ENCODE data around the gene MYH9. TPM values are rescaled to one million over a fixed set of nuclear protein-coding genes. Genes with fewer than 3 reads are reported as not detected.
"Not testable (repeated sequence)": the region's sequence is repeated elsewhere in the genome, so short reads cannot be mapped to it uniquely, and the experiment has no call there.

The MYH9 gene
- total and polyA plus RNA-seq, 4 experiments from 2014 or later: 17.3 to 734 (median 597) TPM

- no peak overlapping the region for H3K4me3 ChIP-seq (ENCODE audit: low read length in 2 of 2)
- H3K36me3 Mint-ChIP-seq: peaks cover 28 to 38% of the 10 kb centered on the region in 2 donors
- ChIA-PET POLR2A (ENCODE audit: partially characterized antibody) (interaction anchor here (1.1 kb wide), 1 partner anchor 18 kb away, joined by 3 read pairs; no protein-coding TSS in a partner anchor), CTCF (ENCODE audit: partially characterized antibody) (interaction anchor here (1.0 kb wide), 1 partner anchor 10 kb away, joined by 4 read pairs; no protein-coding TSS in a partner anchor)
- no peaks in the 10 kb centered on the region for H3K27me3 Mint-ChIP-seq
- no peak overlapping the region for H3K27ac ChIP-seq (ENCODE audit: low read depth, low read length)
- H3K9me3 ChIP-seq (ENCODE audit: control insufficient read depth in 1 of 2, low read length in 2 of 2): no peaks in the 10 kb centered on the region
- no peak for DNase-seq
- H3K9me3 Mint-ChIP-seq: peaks cover 0 to 10% (median 0%) of the 10 kb centered on the region in 8 donors
- intact Hi-C loops (cut with micrococcal nuclease): no loop called here
- H3K4me1 Mint-ChIP-seq: peaks cover 0 to 3% (median 1%) of the 10 kb centered on the region in 4 donors
- H3K4me1 ChIP-seq (ENCODE audit: insufficient read depth, low read length): no peaks in the 10 kb centered on the region
- no peaks in the 10 kb centered on the region for H3K27me3 ChIP-seq (ENCODE audit: insufficient read depth, low read length)
- H3K36me3 ChIP-seq (ENCODE audit: insufficient read depth, low read length): peaks cover 10% of the 10 kb centered on the region
- peak overlapping the region in 1 of 7 donors; percentile 4 for H3K27ac Mint-ChIP-seq
- H3K4me3 Mint-ChIP-seq: no peak overlapping the region
These were observed 119.8 kb downstream of the MYH9 start for GRCh38 chr22:36267896-36268485.

- Mint-ChIP-seq H3K27ac (peak overlapping the region in 1 of 7 donors; percentile 36), H3K4me1 (peaks cover 0 to 7% (median 1%) of the 10 kb centered on the region in 4 donors), H3K4me3 (no peak overlapping the region), H3K9me3 (peaks cover 0 to 8% (median 0%) of the 10 kb centered on the region in 8 donors), H3K27me3 (no peaks in the 10 kb centered on the region), H3K36me3 (peaks cover 32 to 48% of the 10 kb centered on the region in 2 donors)
- no peak for DNase-seq
- Histone ChIP-seq H3K4me1 (ENCODE audit: insufficient read depth, low read length) (no peaks in the 10 kb centered on the region), H3K4me3 (ENCODE audit: low read length in 2 of 2) (no peak overlapping the region), H3K36me3 (ENCODE audit: insufficient read depth, low read length) (peaks cover 14% of the 10 kb centered on the region), H3K27ac (ENCODE audit: low read depth, low read length) (no peak overlapping the region), H3K27me3 (ENCODE audit: insufficient read depth, low read length) (no peaks in the 10 kb centered on the region), H3K9me3 (ENCODE audit: control insufficient read depth in 1 of 2, low read length in 2 of 2) (no peaks in the 10 kb centered on the region)
- ChIA-PET CTCF (ENCODE audit: partially characterized antibody) (interaction anchor here (0.7 to 1.0 kb wide), 2 partner anchors 11 to 60 kb away, joined by 3 to 4 read pairs; no protein-coding TSS in a partner anchor), POLR2A (ENCODE audit: partially characterized antibody) (interaction anchor here (1.1 kb wide), 1 partner anchor 19 kb away, joined by 3 read pairs; no protein-coding TSS in a partner anchor)
- intact Hi-C loops (cut with micrococcal nuclease): no loop called here
These were observed 120.7 kb downstream of the MYH9 start for GRCh38 chr22:36267058-36267457.

- H3K4me3 ChIP-seq (ENCODE audit: low read length in 2 of 2); H3K27ac ChIP-seq (ENCODE audit: low read depth, low read length); DNase-seq; H3K9me3 Mint-ChIP-seq; H3K4me1 ChIP-seq (ENCODE audit: insufficient read depth, low read length); H3K27me3 Mint-ChIP-seq; H3K9me3 ChIP-seq (ENCODE audit: control insufficient read depth in 1 of 2, low read length in 2 of 2); H3K27me3 ChIP-seq (ENCODE audit: insufficient read depth, low read length); intact Hi-C loops (cut with micrococcal nuclease); H3K4me3 Mint-ChIP-seq: not testable (repeated sequence)
- ChIA-PET POLR2A (ENCODE audit: partially characterized antibody) (interaction anchor here (1.2 kb wide), 1 partner anchor 10 kb away, joined by 3 read pairs; no protein-coding TSS in a partner anchor), CTCF (ENCODE audit: partially characterized antibody) (interaction anchor here (1.4 to 2.4 kb wide), 3 partner anchors 11 to 25 kb away, joined by 4 to 8 read pairs (median 4); partner anchors contain the start of genes APOL1 and APOL2)
- H3K36me3 ChIP-seq (ENCODE audit: insufficient read depth, low read length): peaks cover 19% of the 10 kb centered on the region
- peaks cover 3 to 14% (median 6%) of the 10 kb centered on the region in 4 donors for H3K4me1 Mint-ChIP-seq
- H3K36me3 Mint-ChIP-seq: peaks cover 48 to 72% of the 10 kb centered on the region in 2 donors
- peak overlapping the region in 1 of 7 donors; percentile 30 for H3K27ac Mint-ChIP-seq
These were observed 123.7 kb downstream of the MYH9 start for GRCh38 chr22:36263886-36264664.

- H3K27ac ChIP-seq (ENCODE audit: low read depth, low read length); H3K9me3 Mint-ChIP-seq; H3K27me3 Mint-ChIP-seq; intact Hi-C loops (cut with micrococcal nuclease); H3K27ac Mint-ChIP-seq; H3K4me3 ChIP-seq (ENCODE audit: low read length in 2 of 2); H3K4me3 Mint-ChIP-seq; DNase-seq; CTCF ChIA-PET (ENCODE audit: partially characterized antibody); H3K9me3 ChIP-seq (ENCODE audit: control insufficient read depth in 1 of 2, low read length in 2 of 2); POLR2A ChIA-PET (ENCODE audit: partially characterized antibody); H3K27me3 ChIP-seq (ENCODE audit: insufficient read depth, low read length): not testable (repeated sequence)
- Histone ChIP-seq H3K4me1 (ENCODE audit: insufficient read depth, low read length) (peaks cover 15% of the 10 kb centered on the region), H3K36me3 (ENCODE audit: insufficient read depth, low read length) (peaks cover 19% of the 10 kb centered on the region)
- H3K36me3 Mint-ChIP-seq: peaks cover 56 to 80% of the 10 kb centered on the region in 2 donors
- H3K4me1 Mint-ChIP-seq: peaks cover 11 to 22% (median 14%) of the 10 kb centered on the region in 4 donors
These were observed 124.5 kb downstream of the MYH9 start for GRCh38 chr22:36263216-36263673.

GRCh38 chr22:36262307-36262706, 125.5 kb downstream of the MYH9 start:
- DNase-seq; H3K4me3 ChIP-seq (ENCODE audit: low read length in 2 of 2); H3K27me3 Mint-ChIP-seq; H3K27ac ChIP-seq (ENCODE audit: low read depth, low read length); H3K9me3 Mint-ChIP-seq; POLR2A ChIA-PET (ENCODE audit: partially characterized antibody); intact Hi-C loops (cut with micrococcal nuclease); H3K9me3 ChIP-seq (ENCODE audit: control insufficient read depth in 1 of 2, low read length in 2 of 2); H3K4me3 Mint-ChIP-seq; H3K27me3 ChIP-seq (ENCODE audit: insufficient read depth, low read length): not testable (repeated sequence)
- Mint-ChIP-seq H3K36me3 (peaks cover 58 to 80% of the 10 kb centered on the region in 2 donors), H3K4me1 (peaks cover 17 to 29% (median 20%) of the 10 kb centered on the region in 4 donors), H3K27ac (peak overlapping the region in 3 of 7 donors; percentile 13 to 75 (median 42))
- CTCF ChIA-PET (ENCODE audit: partially characterized antibody): interaction anchor here (1.7 to 4.3 kb wide), 2 partner anchors 16 to 23 kb away, joined by 5 to 17 read pairs; partner anchors contain the start of gene APOL2
- Histone ChIP-seq H3K36me3 (ENCODE audit: insufficient read depth, low read length) (peaks cover 25% of the 10 kb centered on the region), H3K4me1 (ENCODE audit: insufficient read depth, low read length) (peaks cover 21% of the 10 kb centered on the region)

GRCh38 chr22:36261675-36262074, 126.1 kb downstream of the MYH9 start:
- H3K27me3 Mint-ChIP-seq; H3K27ac ChIP-seq (ENCODE audit: low read depth, low read length); POLR2A ChIA-PET (ENCODE audit: partially characterized antibody); H3K9me3 ChIP-seq (ENCODE audit: control insufficient read depth in 1 of 2, low read length in 2 of 2); H3K27me3 ChIP-seq (ENCODE audit: insufficient read depth, low read length); H3K4me3 Mint-ChIP-seq; DNase-seq; H3K4me3 ChIP-seq (ENCODE audit: low read length in 2 of 2); intact Hi-C loops (cut with micrococcal nuclease); H3K9me3 Mint-ChIP-seq: not testable (repeated sequence)
- Mint-ChIP-seq H3K27ac (peak overlapping the region in 2 of 7 donors; percentile 18 to 46), H3K4me1 (peaks cover 18 to 29% (median 23%) of the 10 kb centered on the region in 4 donors), H3K36me3 (peaks cover 56 to 82% of the 10 kb centered on the region in 2 donors)
- H3K36me3 ChIP-seq (ENCODE audit: insufficient read depth, low read length): peaks cover 26% of the 10 kb centered on the region
- CTCF ChIA-PET (ENCODE audit: partially characterized antibody): interaction anchor here (1.7 to 4.3 kb wide), 2 partner anchors 16 to 22 kb away, joined by 5 to 17 read pairs; partner anchors contain the start of gene APOL2
- H3K4me1 ChIP-seq (ENCODE audit: insufficient read depth, low read length): peaks cover 21% of the 10 kb centered on the region
